Left lung (tissue), 10 donors: Measurements from ENCODE around the gene UNC5CL. TPM values are rescaled to one million over a fixed set of nuclear protein-coding genes. Genes with fewer than 3 reads are reported as not detected.

ENCODE experiments used
- ATAC-seq: fragments of 200-7000 bp; cut with Tn5 transposase; one replicate; pipeline ENCODE4 v1.9.1; 2020; ENCODE audit warnings: moderate library complexity
- DNase-seq, 4 donors: peaks; one replicate each; pipeline ENCODE4 v3.0.0-alpha.2; 2013 to 2020
- H3K27ac ChIP-seq, 2 donors: fragments of 200-600 bp; sonication (generic) in 1 of 2; one replicate each; pipeline versions ENCODE4 v1.5.0 to v1.8.0; 2020 to 2021
- H3K27me3 ChIP-seq, 2 donors: fragments of 200-600 bp; sonication (generic) in 1 of 2; one replicate each; pipeline versions ENCODE4 v1.5.0 to v1.8.0; 2020 to 2021
- H3K36me3 ChIP-seq, 2 donors: fragments of 200-600 bp; sonication (generic) in 1 of 2; one replicate each; pipeline versions ENCODE4 v1.5.0 to v1.8.0; 2020 to 2021
- H3K4me1 ChIP-seq, 2 donors: fragments of 200-600 bp; one replicate each; pipeline ENCODE4 v1.8.0; 2021
- H3K4me3 ChIP-seq, 2 donors: fragments of 200-600 bp; sonication (generic) in 1 of 2; one replicate each; pipeline versions ENCODE4 v1.5.0 to v1.8.0; 2020 to 2021; ENCODE audit warnings: mild to moderate bottlenecking in 1 of 2
- H3K9me3 ChIP-seq, 2 donors: fragments of 200-600 bp; sonication (generic) in 1 of 2; one replicate each; pipeline versions ENCODE4 v1.5.0 to v1.8.0; 2020 to 2021
- CTCF ChIP-seq, 2 donors: fragments of 200-600 bp; sonication (generic) in 1 of 2; IDR thresholded peaks; one replicate each; pipeline versions ENCODE4 v1.5.0 to v1.8.0; 2021; ENCODE audit warnings: antibody characterized with exemption in 2 of 2
- intact Hi-C, 2 donors: fragments of 100-400 bp; cut with DNase I; formaldehyde crosslinking; loops; one replicate each; pipeline versions ENCODE4 v1.11.2 to v1.14.2; 2022
- polyA plus RNA-seq, 6 donors: library from polyadenylated mRNA; unstranded; fragments of 120-200 nt; gene quantifications; one replicate each; pipeline ENCODE4 v1.2.1, GENCODE V29; 2013; ENCODE audit not compliant: insufficient read length in 6 of 6
- total RNA-seq, 2 donors: library from RNA; stranded (reverse); fragmentation: NEBNext Ultra II Directional; extraction: Animal tissue kit (Norgen Biotek cat#: 25700); gene quantifications; one replicate each; pipeline ENCODE4 v1.2.1, GENCODE V29; 2021
- donor health status: DM: no; HTN: yes; CAD: no.
- donor health status: DM: no; HTN: no; CAD: no.

Gene UNC5CL
- total and polyA plus RNA-seq, 8 donors, result 2.3 to 11.8 (median 4.8) TPM

- no peak overlapping the region for H3K4me3 ChIP-seq
- H3K27ac ChIP-seq, result no peak overlapping the region
- peaks cover 0 to 18% of the 10 kb centered on the region in 2 donors for H3K27me3 ChIP-seq
- intact Hi-C loops, result no loop called here
- DNase-seq (no peak), ATAC-seq (no peak)
- no peaks in the 10 kb centered on the region for H3K9me3 ChIP-seq
- no peaks in the 10 kb centered on the region for H3K36me3 ChIP-seq
- H3K4me1 ChIP-seq, result peaks cover 0 to 8% of the 10 kb centered on the region in 2 donors
- TF ChIP-seq CTCF (IDR thresholded peaks at IDR 0.05), result no peak
Observed at GRCh38 chr6:40998661-40999060, 40.4 kb downstream of the UNC5CL start.

GRCh38 chr6:40997234-40997957 is 41.6 kb downstream of the UNC5CL start:
- no peaks in the 10 kb centered on the region for H3K9me3 ChIP-seq
- peak; percentile 72 for ATAC-seq

DNA sequence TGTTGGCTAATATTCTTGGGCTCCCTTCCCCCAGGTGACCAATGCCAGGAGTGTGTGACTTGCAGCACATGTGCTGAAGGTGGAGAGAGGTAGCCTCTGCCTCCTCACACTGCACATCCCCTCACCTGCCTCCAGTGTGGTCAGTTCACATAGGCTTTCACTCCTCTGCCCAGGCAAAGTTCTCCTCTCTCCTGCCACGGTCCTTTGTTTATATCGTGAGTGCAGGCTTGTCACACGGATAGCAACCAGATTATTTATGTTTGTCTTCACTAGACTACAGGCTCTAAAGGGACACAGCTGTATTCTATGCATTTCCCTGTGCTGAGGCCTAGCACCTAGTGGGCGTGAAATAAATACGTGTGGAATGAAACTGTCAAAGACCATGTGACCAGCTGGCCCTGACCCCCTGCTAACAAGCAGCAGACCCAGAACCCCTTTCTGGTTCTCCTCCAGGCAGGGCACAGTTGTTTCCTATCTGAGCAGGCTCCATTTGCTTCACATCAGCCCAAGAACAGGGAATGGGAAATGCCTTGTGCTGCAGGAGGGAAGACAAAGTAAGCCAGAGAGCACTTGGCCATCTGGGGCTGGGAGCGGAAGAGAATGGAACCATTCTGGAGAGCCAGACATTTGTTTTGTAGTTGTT is 42.3 kb downstream of the UNC5CL start:
- H3K4me1 ChIP-seq, result peaks cover 0 to 8% of the 10 kb centered on the region in 2 donors
- no peaks in the 10 kb centered on the region for H3K9me3 ChIP-seq
- H3K36me3 ChIP-seq, result no peaks in the 10 kb centered on the region
- intact Hi-C loops, result no loop called here
- H3K4me3 ChIP-seq, result no peak overlapping the region
- ATAC-seq (peak; percentile 40), DNase-seq (peak in 2 of 4 donors; percentile 25 to 42)
- no peaks in the 10 kb centered on the region for H3K27me3 ChIP-seq
- TF ChIP-seq CTCF (IDR thresholded peaks at IDR 0.05), result no peak
- peak overlapping the region; percentile 65 to 70 for H3K27ac ChIP-seq

More at GRCh38 chr6:40997234-40997957, 41.6 kb downstream of the UNC5CL start:
- intact Hi-C loops, result no loop called here
- Histone ChIP-seq H3K36me3 (no peaks in the 10 kb centered on the region), H3K4me3 (no peak overlapping the region), H3K27ac (peak overlapping the region; percentile 65 to 70), H3K27me3 (peaks cover 0 to 5% of the 10 kb centered on the region in 2 donors), H3K4me1 (peaks cover 0 to 8% of the 10 kb centered on the region in 2 donors)
- no peak for TF ChIP-seq CTCF (IDR thresholded peaks at IDR 0.05)
- peak in 2 of 4 donors; percentile 41 to 44 for DNase-seq

GRCh38 chr6:40992746-40993145 is 46.3 kb downstream of the UNC5CL start:
- H3K27ac ChIP-seq, result no peak overlapping the region
- intact Hi-C loops, result no loop called here
- TF ChIP-seq CTCF (IDR thresholded peaks at IDR 0.05), result no peak

DNA sequence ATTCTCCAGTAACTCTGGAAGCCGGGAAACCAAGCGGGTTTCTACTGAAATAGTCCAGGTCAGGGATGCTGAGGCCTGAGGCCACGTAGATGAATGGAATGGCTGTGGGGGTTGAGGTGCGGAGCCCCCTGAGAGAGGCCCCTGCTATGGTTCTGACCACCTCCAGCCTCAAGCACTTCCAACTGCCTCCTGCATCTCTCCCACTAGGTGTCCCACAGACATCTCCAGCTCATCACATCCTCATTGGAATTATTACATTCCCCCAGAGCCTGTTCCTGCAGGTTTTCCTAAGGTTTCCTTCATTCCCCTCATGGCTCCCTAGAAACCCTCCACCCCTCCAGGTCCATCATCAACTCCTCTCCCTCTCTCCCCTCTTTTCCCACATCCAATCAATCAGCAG is 48.7 kb downstream of the UNC5CL start:
- no peaks in the 10 kb centered on the region for H3K9me3 ChIP-seq
- H3K27me3 ChIP-seq, result no peaks in the 10 kb centered on the region
- intact Hi-C loops, result no loop called here
- no peaks in the 10 kb centered on the region for H3K4me1 ChIP-seq
- no peaks in the 10 kb centered on the region for H3K36me3 ChIP-seq
- ATAC-seq (no peak), DNase-seq (no peak)
- H3K27ac ChIP-seq, result no peak overlapping the region
- no peak for TF ChIP-seq CTCF (IDR thresholded peaks at IDR 0.05)
- no peak overlapping the region for H3K4me3 ChIP-seq

More at GRCh38 chr6:40992746-40993145, 46.3 kb downstream of the UNC5CL start:
- Histone ChIP-seq H3K4me3 (no peak overlapping the region), H3K27me3 (no peaks in the 10 kb centered on the region), H3K36me3 (no peaks in the 10 kb centered on the region), H3K4me1 (peaks cover 0 to 8% of the 10 kb centered on the region in 2 donors), H3K9me3 (no peaks in the 10 kb centered on the region)
- ATAC-seq, result no peak
- no peak for DNase-seq
